ENCODE data around the gene MORF4L2.

Gene MORF4L2

GRCh38 chrX:103631145-103631544, 55.4 kb downstream of the MORF4L2 start:
- FAIRE-seq: no peak

GRCh38 chrX:103630171-103630511, 56.4 kb downstream of the MORF4L2 start:
- FAIRE-seq: no peak

GRCh38 chrX:103629318-103630170, 57.0 kb downstream of the MORF4L2 start:
- FAIRE-seq: no peak

- no peak for FAIRE-seq
Measured at GRCh38 chrX:103628386-103629317, 57.8 kb downstream of the MORF4L2 start, which contains the start of gene TCEAL1. Gene TCEAL1 (plus strand): TSS chrX:103628975. CDS start chrX:103629917, 942 bp downstream.

GRCh38 chrX:103626855-103627254, 59.6 kb downstream of the MORF4L2 start:
- FAIRE-seq: no peak

Measured in A204.1 (cell line).